ENCODE measurements around the gene EIF4G3.

- TF ChIP-seq EZH2 (IDR thresholded peaks at IDR 0.05; ENCODE audit: low read length, missing control alignments) (no peak), CTCF (conservative IDR thresholded peaks at IDR 0.05 in 1 of 2, IDR thresholded peaks at IDR 0.05 in 1 of 2; ENCODE audit: low read depth in 1 of 2, low read length in 2 of 2) (no peak)
Observed at GRCh38 chr1:20956272-20956671, 220.4 kb downstream of the EIF4G3 start.
